NT2/D1 (cell line): ENCODE data around the gene MBOAT2.

Source experiments
- SUZ12 ChIP-seq: IDR thresholded peaks from 2 replicates; pipeline ENCODE4 v1.6.1; 2011; ENCODE audit not compliant: insufficient read length, insufficient read depth; ENCODE audit errors: extremely low read depth
- YY1 ChIP-seq: IDR thresholded peaks from 2 replicates; pipeline ENCODE4 v1.6.1; 2011; ENCODE audit not compliant: insufficient read length, insufficient read depth
- ZNF274 ChIP-seq: IDR thresholded peaks from 2 replicates; pipeline ENCODE4 v1.6.1; 2011; ENCODE audit warnings: mild to moderate bottlenecking, low read depth, low read length

- TF ChIP-seq ZNF274 (no peak), YY1 (no peak), SUZ12 (no peak)
Observed at GRCh38 chr2:8984157-8984556, 19.3 kb downstream of the MBOAT2 start.
